A673 (cell line): Measurements from ENCODE around the gene SCG3. TPM values are rescaled to one million over a fixed set of nuclear protein-coding genes. Genes with fewer than 3 reads are reported as not detected.

ENCODE experiments used
- BruUV-seq: library from RNA; stranded (reverse); fragments of 400-500 nt; replicated peaks from 2 replicates; lab custom pipeline; 2021; lab: Mats Ljungman, UMichigan
- CTCF ChIA-PET: fragments of 300-600 bp; sonication (Branson Sonifier 250); formaldehyde crosslinking; loops from one replicate; lab custom pipeline; 2022; ENCODE audit warnings: antibody characterized with exemption; lab: Charles Lee
- POLR2A ChIA-PET: fragments of 300-600 bp; sonication (Branson Sonifier 250); formaldehyde crosslinking; loops from one replicate; lab custom pipeline; 2022; ENCODE audit warnings: antibody characterized with exemption; ENCODE audit not compliant: low non-redundant PET; lab: Charles Lee
- DNase-seq: peaks from one replicate; pipeline ENCODE4 v3.0.0-alpha.2; 2015; ENCODE audit warnings: low spot score
- H3K27ac ChIP-seq: fragments of 200-600 bp; sonication (generic); 2 replicates; pipeline ENCODE4 v1.5.1; 2016; ENCODE audit warnings: mixed run types, low read depth, mild to moderate bottlenecking, mixed read lengths, antibody characterized with exemption, low read length; ENCODE audit not compliant: poor library complexity, severe bottlenecking
- H3K27me3 ChIP-seq: fragments of 200-600 bp; sonication (generic); replicated peaks from 2 replicates; pipeline ENCODE4 v1.6.1; 2017; ENCODE audit warnings: mixed run types, low read depth, mild to moderate bottlenecking, mixed read lengths, antibody characterized with exemption, low read length; ENCODE audit not compliant: insufficient read depth, poor library complexity
- H3K36me3 ChIP-seq: fragments of 200-600 bp; sonication (generic); 2 replicates; pipeline ENCODE4 v1.6.1; 2016; ENCODE audit warnings: mixed run types, mild to moderate bottlenecking, mixed read lengths, antibody characterized with exemption, low read length; ENCODE audit not compliant: insufficient read depth, poor library complexity, severe bottlenecking
- H3K4me1 ChIP-seq: fragments of 200-600 bp; sonication (generic); 2 replicates; pipeline ENCODE4 v1.6.1; 2017; ENCODE audit warnings: mixed run types, mild to moderate bottlenecking, mixed read lengths, antibody characterized with exemption, low read length; ENCODE audit not compliant: insufficient read depth, poor library complexity, severe bottlenecking
- H3K4me3 ChIP-seq: fragments of 200-600 bp; sonication (generic); 2 replicates; pipeline ENCODE4 v1.5.1; 2016; ENCODE audit warnings: low read depth, mixed run types, mild to moderate bottlenecking, mixed read lengths, low read length; ENCODE audit not compliant: poor library complexity, severe bottlenecking
- H3K9me3 ChIP-seq: fragments of 200-600 bp; sonication (generic); 2 replicates; pipeline ENCODE4 v1.6.1; 2016; ENCODE audit warnings: mixed run types, low read depth, mild to moderate bottlenecking, mixed read lengths, antibody characterized with exemption, low read length; ENCODE audit not compliant: poor library complexity, severe bottlenecking
- CTCF ChIP-seq: fragments of 300-800, 200-600 bp; sonication (generic); conservative IDR thresholded peaks from 2 replicates; pipeline ENCODE4 v1.5.1; 2017; ENCODE audit warnings: low read depth, mild to moderate bottlenecking, antibody characterized with exemption, low read length, moderate library complexity, mixed read lengths
- EZH2 ChIP-seq: fragments of 200-600 bp; sonication (generic); IDR thresholded peaks from 2 replicates; pipeline ENCODE4 v1.6.1; 2017; ENCODE audit warnings: borderline replicate concordance, low read depth, mild to moderate bottlenecking, mixed read lengths, antibody characterized with exemption, low read length; ENCODE audit not compliant: poor library complexity, severe bottlenecking
- intact Hi-C: fragments of 100-400 bp; cut with micrococcal nuclease; formaldehyde crosslinking; loops from one replicate; pipeline ENCODE4 v1.10.0; 2022; ENCODE audit not compliant: unreplicated experiment
- total RNA-seq: library from RNA; stranded (reverse); gene quantifications from 2 replicates; pipeline ENCODE4 v1.2.3, GENCODE V29; 2021

Gene SCG3
- total RNA-seq, 1 experiment from 2014 or later = 0.21 TPM

GRCh38 chr15:51758645-51759044 lies 77.3 kb downstream of the SCG3 start:
- H3K36me3 ChIP-seq = no peaks in the 10 kb centered on the region
- H3K27me3 ChIP-seq = peaks cover 25% of the 10 kb centered on the region
- BruUV-seq = no TSS peak
- DNase-seq = no peak
- H3K9me3 ChIP-seq = no peaks in the 10 kb centered on the region
- CTCF ChIA-PET = no interaction called here
- TF ChIP-seq CTCF (no peak), EZH2 (no peak)
- no peak overlapping the region for H3K27ac ChIP-seq
- no peaks in the 10 kb centered on the region for H3K4me1 ChIP-seq
- no peak overlapping the region for H3K4me3 ChIP-seq
- intact Hi-C loops = no loop called here
- POLR2A ChIA-PET = no interaction called here

GRCh38 chr15:51759557-51760070 lies 78.3 kb downstream of the SCG3 start:
- TF ChIP-seq EZH2 (no peak), CTCF (peak; percentile 32)
- H3K36me3 ChIP-seq = no peaks in the 10 kb centered on the region
- peak; percentile 13 for DNase-seq
- intact Hi-C loops = no loop called here
- no peak overlapping the region for H3K4me3 ChIP-seq
- POLR2A ChIA-PET = no interaction called here
- no peak overlapping the region for H3K27ac ChIP-seq
- H3K9me3 ChIP-seq = no peaks in the 10 kb centered on the region
- CTCF ChIA-PET = no interaction called here
- H3K27me3 ChIP-seq = peaks cover 15% of the 10 kb centered on the region
- no peaks in the 10 kb centered on the region for H3K4me1 ChIP-seq
- BruUV-seq = no TSS peak

- TF ChIP-seq CTCF = no peak
- TF ChIP-seq EZH2 = no peak
- ChIA-PET CTCF (interaction anchor here (0.6 kb wide), 1 partner anchor 15 kb away, joined by 4 read pairs; no protein-coding TSS in a partner anchor), POLR2A (interaction anchor here (0.6 kb wide), 1 partner anchor 11 kb away, joined by 3 read pairs; no protein-coding TSS in a partner anchor)
- H3K9me3 ChIP-seq = no peaks in the 10 kb centered on the region
- no peak overlapping the region for H3K27ac ChIP-seq
- no peaks in the 10 kb centered on the region for H3K4me1 ChIP-seq
- peaks cover 4% of the 10 kb centered on the region for H3K27me3 ChIP-seq
- no TSS peak for BruUV-seq
- H3K36me3 ChIP-seq = no peaks in the 10 kb centered on the region
- no peak overlapping the region for H3K4me3 ChIP-seq
- intact Hi-C loops = no loop called here
- DNase-seq = no peak
These were observed 79.5 kb downstream of the SCG3 start for GRCh38 chr15:51760805-51761204.
